HG03060 (cell line): ENCODE data around the gene CCT3.
"Not testable (repeated sequence)": the region's sequence is repeated elsewhere in the genome, so short reads cannot be mapped to it uniquely, and the experiment has no call there.

Experiments used
- ATAC-seq: cut with Tn5 transposase; IDR thresholded peaks from one replicate; pipeline ENCODE4 v1.9.1; 2021; ENCODE audit warnings: low read depth, moderate number of reproducible peaks; ENCODE audit not compliant: unreplicated experiment

CCT3 gene

GRCh38 chr1:156337052-156337887 is 822 bp downstream of the CCT3 start:
- ATAC-seq, result no peak

GRCh38 chr1:156336242-156336641 is 1.9 kb downstream of the CCT3 start:
- ATAC-seq, result no peak

GRCh38 chr1:156323179-156323578 is 14.9 kb downstream of the CCT3 start:
- not testable (repeated sequence) for ATAC-seq

GRCh38 chr1:156320560-156320959 is 17.5 kb downstream of the CCT3 start:
- ATAC-seq, result no peak

- ATAC-seq, result no peak
Observed at GRCh38 chr1:156319664-156320063, 18.4 kb downstream of the CCT3 start.

- ATAC-seq, result no peak
Observed at GRCh38 chr1:156316909-156317308, 21.2 kb downstream of the CCT3 start.

- ATAC-seq, result no peak
Observed at GRCh38 chr1:156310962-156311361, 27.1 kb downstream of the CCT3 start.

GRCh38 chr1:156308078-156308477 is 30.0 kb downstream of the CCT3 start:
- no peak for ATAC-seq

- ATAC-seq, result no peak
Observed at GRCh38 chr1:156305215-156305614, 32.9 kb downstream of the CCT3 start.

GRCh38 chr1:156303241-156303640 is 34.9 kb downstream of the CCT3 start:
- no peak for ATAC-seq

- no peak for ATAC-seq
Observed at GRCh38 chr1:156298852-156299357, 39.2 kb downstream of the CCT3 start, which contains the start of gene VHLL. Gene VHLL, minus strand, starts transcription at chr1:156299307. Its CDS starts 118 bp downstream, at chr1:156299189.

- no peak for ATAC-seq
Observed at GRCh38 chr1:156295391-156295947, 42.6 kb downstream of the CCT3 start, which contains the start of gene GLMP. Gene GLMP, minus strand, starts transcription at chr1:156295679. Its CDS starts 34 bp downstream, at chr1:156295645.

- ATAC-seq, result no peak
Observed at GRCh38 chr1:156293895-156294294, 44.2 kb downstream of the CCT3 start.

GRCh38 chr1:156293098-156293434 is 45.0 kb downstream of the CCT3 start:
- no peak for ATAC-seq

- no peak for ATAC-seq
Observed at GRCh38 chr1:156291226-156292061, 46.6 kb downstream of the CCT3 start.

- no peak for ATAC-seq
Observed at GRCh38 chr1:156289857-156290256, 48.2 kb downstream of the CCT3 start.

- ATAC-seq, result no peak
Observed at GRCh38 chr1:156286061-156286460, 52.0 kb downstream of the CCT3 start.

GRCh38 chr1:156285437-156285836 is 52.7 kb downstream of the CCT3 start:
- no peak for ATAC-seq

- no peak for ATAC-seq
Observed at GRCh38 chr1:156284757-156285156, 53.3 kb downstream of the CCT3 start.

GRCh38 chr1:156284112-156284511 is 54.0 kb downstream of the CCT3 start, which contains the start of gene TMEM79:
Gene TMEM79, plus strand, starts transcription at chr1:156284325. Its CDS starts 902 bp downstream, at chr1:156285227.
- no peak for ATAC-seq

GRCh38 chr1:156283521-156283920 is 54.6 kb downstream of the CCT3 start:
- no peak for ATAC-seq
